Measurements from ENCODE around the gene TCTN1. TPM values are rescaled to one million over a fixed set of nuclear protein-coding genes. Genes with fewer than 3 reads are reported as not detected.

The TCTN1 gene
- total and polyA plus RNA-seq, 9 of the 15 experiments (the other 6 are each of a cell fraction or from before 2014, with no cell fraction given): 0.32 to 12.5 (median 4.0) TPM

DNA sequence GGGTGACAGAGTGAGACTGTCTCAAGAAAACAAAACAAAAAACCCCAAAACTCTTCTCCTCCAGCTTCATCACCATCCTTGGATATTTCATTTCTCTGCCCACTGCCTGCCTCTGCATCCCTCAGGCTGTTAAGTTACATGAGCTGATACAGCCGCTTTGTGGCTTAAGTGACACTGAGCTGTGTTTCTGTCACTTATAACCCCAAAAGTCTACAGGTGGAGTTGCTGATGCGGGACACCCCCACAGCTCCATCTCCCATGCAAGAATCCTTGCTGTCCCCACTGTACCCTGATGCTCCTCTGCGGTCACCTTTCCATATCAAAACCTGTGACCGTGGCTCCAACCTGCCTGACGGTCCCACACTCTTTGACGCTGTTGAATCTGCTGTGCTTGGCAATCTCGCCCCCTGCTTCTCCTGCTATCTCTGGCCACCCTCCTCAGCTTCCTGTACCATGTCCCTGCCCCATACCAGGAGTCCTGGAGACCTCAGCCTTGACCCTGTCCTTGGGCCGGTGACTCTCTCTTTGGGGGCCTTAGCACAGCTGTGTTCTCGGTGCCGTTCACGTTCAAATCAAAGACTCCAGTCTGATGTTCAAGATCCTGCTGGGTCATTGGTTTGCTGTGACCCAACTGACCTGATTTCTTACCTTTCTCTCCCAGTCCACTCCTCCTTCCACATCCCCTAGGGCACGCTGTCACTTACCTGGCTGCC is 54.7 kb downstream of the TCTN1 start:
- H3K27me3 ChIP-seq (ENCODE audit: control insufficient read depth in 2 of 2, insufficient read depth in 2 of 2, low read length in 2 of 2): peaks cover 2 to 29% of the 10 kb centered on the region in 2 experiments; a peak in 4 of 5 replicates
- H3K27ac ChIP-seq (ENCODE audit: extremely low read depth, low read depth, low read length): no peak overlapping the region
- no peaks in the 10 kb centered on the region for H3K9me1 ChIP-seq (ENCODE audit: control insufficient read depth, insufficient read depth, low read length)
- POLR2A ChIA-PET: interaction anchor here (0.9 to 1.1 kb wide), 3 partner anchors 10 to 14 kb away, joined by 3 read pairs; no protein-coding TSS in a partner anchor
- ATAC-seq (no peak), FAIRE-seq (no peak), DNase-seq (ENCODE audit: extremely low read depth in 1 of 4, low spot score in 3 of 4) (no peak)
- in situ Hi-C loops (cut with MboI): no loop called here
- no peaks in the 10 kb centered on the region; a peak in 2 of 5 replicates for H3K4me1 ChIP-seq (replicated peaks in 1 of 2; ENCODE audit: control insufficient read depth in 2 of 2, insufficient read depth in 2 of 2, low read length in 2 of 2)
- 9% methylated on average over 11 of the region's 12 CpGs for WGBS (ENCODE audit: insufficient coverage, low coverage, missing lambda C conversion rate)
- H3K79me2 ChIP-seq (ENCODE audit: control insufficient read depth, insufficient read depth, low read length): no peaks in the 10 kb centered on the region
- H2AFZ ChIP-seq (ENCODE audit: low read depth, low read length): no peak overlapping the region
- H3K4me2 ChIP-seq (ENCODE audit: insufficient read depth, low read length): no peak overlapping the region
- no peak overlapping the region; a peak in 1 of 4 replicates for H3K9ac ChIP-seq (ENCODE audit: insufficient read depth in 1 of 2, low read depth in 2 of 2, low read length in 2 of 2)
- H3K36me3 ChIP-seq (ENCODE audit: control insufficient read depth, insufficient read depth, low read length): no peaks in the 10 kb centered on the region
- intact Hi-C loops (cut with micrococcal nuclease): no loop called here
- H4K20me1 ChIP-seq (replicated peaks; ENCODE audit: control insufficient read depth, insufficient read depth, low read length): no peaks in the 10 kb centered on the region
- no TSS peak for BruUV-seq (replicated peaks)
- CTCF ChIA-PET (ENCODE audit: low intra/inter-chr PET ratio): no interaction called here
- H3K4me3 ChIP-seq: no peak overlapping the region
- H3K9me3 ChIP-seq (replicated peaks; ENCODE audit: control insufficient read depth, insufficient read depth, low read depth, low read length): peaks cover 2% of the 10 kb centered on the region; the same call in 1 of the 2 replicates
- TF ChIP-seq ZNF140 (CRISPR knock-in tag; IDR thresholded peaks at IDR 0.05): no peak
- TF ChIP-seq NCOA2 (IDR thresholded peaks at IDR 0.05; ENCODE audit: partially characterized antibody in 2 of 2): no peak
- TF ChIP-seq ZNF146 (CRISPR knock-in tag; IDR thresholded peaks at IDR 0.05; ENCODE audit: unreplicated experiment): no peak
- no peak for TF ChIP-seq SP1 (CRISPR knock-in tag; IDR thresholded peaks at IDR 0.05)
- no peak for TF ChIP-seq SNRNP70 (optimal IDR thresholded peaks at IDR 0.05; ENCODE audit: low read depth, low read length)
- TF ChIP-seq BACH1 (tag; IDR thresholded peaks at IDR 0.05): no peak
- no peak for TF ChIP-seq L3MBTL2 (IDR thresholded peaks at IDR 0.05)
- no peak for TF ChIP-seq SIN3B (IDR thresholded peaks at IDR 0.05; ENCODE audit: low read depth)
- TF ChIP-seq, protein P1, sequence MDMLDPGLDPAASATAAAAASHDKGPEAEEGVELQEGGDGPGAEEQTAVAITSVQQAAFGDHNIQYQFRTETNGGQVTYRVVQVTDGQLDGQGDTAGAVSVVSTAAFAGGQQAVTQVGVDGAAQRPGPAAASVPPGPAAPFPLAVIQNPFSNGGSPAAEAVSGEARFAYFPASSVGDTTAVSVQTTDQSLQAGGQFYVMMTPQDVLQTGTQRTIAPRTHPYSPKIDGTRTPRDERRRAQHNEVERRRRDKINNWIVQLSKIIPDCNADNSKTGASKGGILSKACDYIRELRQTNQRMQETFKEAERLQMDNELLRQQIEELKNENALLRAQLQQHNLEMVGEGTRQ (CRISPR knock-in tag; IDR thresholded peaks at IDR 0.05): no peak
- no peak for TF ChIP-seq ZNF175 (CRISPR knock-in tag; IDR thresholded peaks at IDR 0.05; ENCODE audit: low read depth)
- TF ChIP-seq PURB (CRISPR knock-in tag; IDR thresholded peaks at IDR 0.05; ENCODE audit: low read depth): no peak
- no peak for TF ChIP-seq ARID3B (CRISPR knock-in tag; IDR thresholded peaks at IDR 0.05; ENCODE audit: borderline replicate concordance)
- no peak for TF ChIP-seq MAZ (CRISPR knock-in tag; conservative IDR thresholded peaks at IDR 0.05 in 1 of 2, IDR thresholded peaks at IDR 0.05 in 1 of 2)
- no peak for TF ChIP-seq PTRF (tag; IDR thresholded peaks at IDR 0.05)
